C4-2B (cell line): Measurements from ENCODE around the gene FSIP1.

Experiments used
- CTCF ChIP-seq: fragments of 450-650 bp; conservative IDR thresholded peaks from 2 replicates; pipeline ENCODE4 v1.5.1; 2017; ENCODE audit warnings: mild to moderate bottlenecking
- ZFX ChIP-seq: fragments of 450-650 bp; IDR thresholded peaks from 2 replicates; pipeline ENCODE4 v1.6.1; 2017

- TF ChIP-seq CTCF (no peak), ZFX (no peak)
Observed at GRCh38 chr15:39788108-39788507, 5.5 kb upstream of the FSIP1 start.
